Psoas muscle (tissue), 8 donors: ENCODE results near the gene GABRB3. TPM values are rescaled to one million over a fixed set of nuclear protein-coding genes. Genes with fewer than 3 reads are reported as not detected.

Experiments
- ATAC-seq, 4 donors: fragments of 200-7000 bp; cut with Tn5 transposase; one replicate each; pipeline ENCODE4 v1.9.1; 2020; ENCODE audit warnings: moderate library complexity in 3 of 4, mild to moderate bottlenecking in 2 of 4
- DNase-seq, 2 donors: peaks; one replicate each; pipeline ENCODE4 v3.0.0-alpha.2; 2020
- H3K27ac ChIP-seq: fragments of 200-600 bp; one replicate; pipeline ENCODE4 v1.8.0; 2022
- H3K27me3 ChIP-seq, 3 donors: fragments of 200-600 bp in 1 of 3; one replicate each; pipeline versions ENCODE4 v1.6.1 to v1.8.0; 2013 to 2022; ENCODE audit warnings: low read length in 2 of 3, mild to moderate bottlenecking in 2 of 3, moderate library complexity in 1 of 3; ENCODE audit not compliant: insufficient read depth in 3 of 3
- H3K36me3 ChIP-seq, 2 donors: fragments of 200-600 bp in 1 of 2; one replicate each; pipeline versions ENCODE4 v1.6.1 to v1.8.0; 2013 to 2022; ENCODE audit warnings: low read depth in 1 of 2, mild to moderate bottlenecking in 1 of 2, moderate library complexity in 1 of 2; ENCODE audit not compliant: insufficient read depth in 1 of 2
- H3K4me1 ChIP-seq: fragments of 200-600 bp; one replicate; pipeline ENCODE4 v1.8.0; 2022
- H3K4me3 ChIP-seq: fragments of 200-600 bp; one replicate; pipeline ENCODE4 v1.8.0; 2022; ENCODE audit warnings: mild to moderate bottlenecking
- H3K9me3 ChIP-seq: fragments of 200-600 bp; one replicate; pipeline ENCODE4 v1.8.0; 2022
- intact Hi-C, 2 donors: fragments of 100-400 bp; cut with DNase I; formaldehyde crosslinking; loops; one replicate each; pipeline versions ENCODE4 v1.11.0 to v1.14.2; 2022
- polyA plus RNA-seq, 3 donors: library from polyadenylated mRNA; stranded (reverse); fragments of 200-250 nt; gene quantifications; one replicate each; pipeline ENCODE4 v1.2.3, GENCODE V29; 2013
- total RNA-seq, 4 donors: library from RNA; stranded (reverse); fragmentation: NEBNext Ultra II Directional in 2 of 4; extraction: Animal tissue kit (Norgen Biotek cat#: 25700) in 2 of 4; gene quantifications; one replicate each; pipeline versions ENCODE4 v1.2.1 to v1.2.4, GENCODE V29; 2021 to 2023
- TF ChIP-seq, protein P1 (sequence below): fragments of 200-600 bp; IDR thresholded peaks from one replicate; pipeline ENCODE4 v1.8.0; 2022; ENCODE audit warnings: antibody characterized with exemption
- donor health status: healthy with polysubstance abuse.
- donor health status: DM: no; HTN: no; CAD: no; lungs with moderate emphysema.
- donor health status: Bipolar disorder and iron deficiency.
- donor health status: healthy.
- donor health status: DM: yes; HTN: yes; CAD: no.
- donor health status: DM: no; HTN: no; CAD: no.
- donor health status: DM: no; HTN: no; CAD: no.
- donor health status: DM: yes; HTN: yes; CAD: no.

Gene GABRB3
- total and polyA plus RNA-seq, 7 donors: 0.10 to 1.0 (median 0.25) TPM

DNA sequence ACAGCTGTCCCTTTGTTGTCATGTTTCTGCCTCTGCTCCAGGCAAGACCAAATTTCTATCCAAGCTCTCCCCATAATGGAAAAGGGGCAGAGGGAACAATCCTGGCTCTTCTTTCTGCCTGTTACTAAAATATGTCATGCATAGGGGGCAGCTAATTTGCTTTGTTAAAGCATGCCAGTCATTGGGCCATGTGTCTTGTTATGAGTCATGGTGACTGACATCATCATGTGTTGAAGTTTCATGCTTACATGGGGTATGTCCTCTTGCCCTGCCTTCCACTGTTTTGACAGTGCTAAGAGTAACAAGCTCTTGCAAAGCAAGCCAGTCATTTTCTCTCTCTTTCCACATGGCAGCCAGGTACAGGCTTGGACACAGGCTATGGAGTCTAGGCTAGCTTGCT, 268.9 kb downstream of the GABRB3 start:
- ATAC-seq (no peak), DNase-seq (no peak)
- Histone ChIP-seq H3K4me3 (no peak overlapping the region), H3K4me1 (no peaks in the 10 kb centered on the region), H3K27ac (no peak overlapping the region), H3K9me3 (peaks cover 3% of the 10 kb centered on the region), H3K27me3 (no peaks in the 10 kb centered on the region), H3K36me3 (no peaks in the 10 kb centered on the region)
- TF ChIP-seq, protein P1, sequence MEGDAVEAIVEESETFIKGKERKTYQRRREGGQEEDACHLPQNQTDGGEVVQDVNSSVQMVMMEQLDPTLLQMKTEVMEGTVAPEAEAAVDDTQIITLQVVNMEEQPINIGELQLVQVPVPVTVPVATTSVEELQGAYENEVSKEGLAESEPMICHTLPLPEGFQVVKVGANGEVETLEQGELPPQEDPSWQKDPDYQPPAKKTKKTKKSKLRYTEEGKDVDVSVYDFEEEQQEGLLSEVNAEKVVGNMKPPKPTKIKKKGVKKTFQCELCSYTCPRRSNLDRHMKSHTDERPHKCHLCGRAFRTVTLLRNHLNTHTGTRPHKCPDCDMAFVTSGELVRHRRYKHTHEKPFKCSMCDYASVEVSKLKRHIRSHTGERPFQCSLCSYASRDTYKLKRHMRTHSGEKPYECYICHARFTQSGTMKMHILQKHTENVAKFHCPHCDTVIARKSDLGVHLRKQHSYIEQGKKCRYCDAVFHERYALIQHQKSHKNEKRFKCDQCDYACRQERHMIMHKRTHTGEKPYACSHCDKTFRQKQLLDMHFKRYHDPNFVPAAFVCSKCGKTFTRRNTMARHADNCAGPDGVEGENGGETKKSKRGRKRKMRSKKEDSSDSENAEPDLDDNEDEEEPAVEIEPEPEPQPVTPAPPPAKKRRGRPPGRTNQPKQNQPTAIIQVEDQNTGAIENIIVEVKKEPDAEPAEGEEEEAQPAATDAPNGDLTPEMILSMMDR: no peak
- intact Hi-C loops: no loop called here

Other genes with a start within 250 kb of the GABRB3 start
- gene GABRA5, start 94.0 kb upstream of the GABRB3 start, total RNA-seq: not detected
- gene GABRA5, start 94.0 kb upstream of the GABRB3 start, polyA plus RNA-seq: under 1 TPM in 2 of 3 donors, not detected in 1; 0.01 to 0.05 TPM
- gene GABRG3, start 198.1 kb upstream of the GABRB3 start, total RNA-seq: not detected
- not detected for gene GABRG3, start 198.1 kb upstream of the GABRB3 start, polyA plus RNA-seq